Body of pancreas (tissue), 4 donors: ENCODE measurements around the gene EFR3B.
A peak's percentile ranks its signal among the peaks of the same experiment; 100 is the strongest.

Experiments used
- POLR2A ChIP-seq, 3 donors: fragments of 450-650 bp; IDR thresholded peaks; one replicate each; pipeline ENCODE4 v1.6.1; 2016; ENCODE audit warnings: antibody characterized with exemption in 3 of 3, mild to moderate bottlenecking in 2 of 3
- TF ChIP-seq, protein P1 (sequence below), 7 experiments: fragments of 450-650 bp in 4 of 7; fragments of 200-600 bp in 3 of 7; sonication (generic) in 3 of 7; IDR thresholded peaks; one replicate each; pipeline ENCODE4 v1.5.1; 2016 to 2019; ENCODE audit warnings: antibody characterized with exemption in 7 of 7

DNA sequence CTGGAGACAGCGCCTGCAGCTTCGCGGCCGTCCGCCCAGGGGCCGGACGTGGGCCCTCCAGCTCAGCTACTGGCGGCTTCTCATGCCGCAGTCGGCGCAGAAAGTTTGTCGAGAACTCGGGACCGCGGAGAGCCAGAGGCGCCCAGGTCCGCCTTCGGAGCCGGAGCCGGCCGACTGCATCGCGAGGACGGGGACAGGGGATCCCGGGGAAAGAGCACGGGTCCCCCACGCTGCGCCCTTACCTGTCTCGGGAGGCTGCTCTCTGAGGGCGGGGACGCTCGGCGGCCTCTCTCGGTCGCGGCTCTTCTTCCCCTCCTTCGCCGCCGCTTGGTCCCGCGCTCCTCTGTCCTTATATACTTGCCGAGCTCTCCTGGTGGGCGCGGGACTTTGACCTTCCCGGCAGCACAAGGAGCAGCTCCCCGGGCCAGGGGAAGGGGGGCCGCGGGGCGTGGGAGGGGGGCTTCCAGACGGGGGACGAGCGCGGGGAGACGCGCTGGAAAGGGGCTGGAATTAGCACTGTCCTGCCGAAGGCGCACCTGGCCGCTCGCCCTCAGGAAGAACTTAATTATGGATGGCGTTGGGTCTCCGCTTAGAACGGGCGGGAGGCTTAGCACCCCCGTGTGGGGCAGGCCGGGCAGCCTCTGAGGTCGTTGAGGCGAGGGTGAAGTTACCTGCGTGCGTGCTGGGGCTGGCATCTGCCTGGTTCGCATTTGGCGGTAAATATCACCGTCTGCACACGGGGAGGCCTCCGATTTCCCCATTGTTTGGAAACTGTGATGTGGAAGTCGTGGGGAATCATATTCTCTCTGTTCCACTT lies 126.6 kb downstream of the EFR3B start, which contains the start of gene POMC:
- TF ChIP-seq, protein P1, sequence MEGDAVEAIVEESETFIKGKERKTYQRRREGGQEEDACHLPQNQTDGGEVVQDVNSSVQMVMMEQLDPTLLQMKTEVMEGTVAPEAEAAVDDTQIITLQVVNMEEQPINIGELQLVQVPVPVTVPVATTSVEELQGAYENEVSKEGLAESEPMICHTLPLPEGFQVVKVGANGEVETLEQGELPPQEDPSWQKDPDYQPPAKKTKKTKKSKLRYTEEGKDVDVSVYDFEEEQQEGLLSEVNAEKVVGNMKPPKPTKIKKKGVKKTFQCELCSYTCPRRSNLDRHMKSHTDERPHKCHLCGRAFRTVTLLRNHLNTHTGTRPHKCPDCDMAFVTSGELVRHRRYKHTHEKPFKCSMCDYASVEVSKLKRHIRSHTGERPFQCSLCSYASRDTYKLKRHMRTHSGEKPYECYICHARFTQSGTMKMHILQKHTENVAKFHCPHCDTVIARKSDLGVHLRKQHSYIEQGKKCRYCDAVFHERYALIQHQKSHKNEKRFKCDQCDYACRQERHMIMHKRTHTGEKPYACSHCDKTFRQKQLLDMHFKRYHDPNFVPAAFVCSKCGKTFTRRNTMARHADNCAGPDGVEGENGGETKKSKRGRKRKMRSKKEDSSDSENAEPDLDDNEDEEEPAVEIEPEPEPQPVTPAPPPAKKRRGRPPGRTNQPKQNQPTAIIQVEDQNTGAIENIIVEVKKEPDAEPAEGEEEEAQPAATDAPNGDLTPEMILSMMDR (IDR thresholded peaks at IDR 0.05) = peak in 1 of 7 experiments; percentile 6
- peak in 1 of 3 donors; percentile 15 for TF ChIP-seq POLR2A (IDR thresholded peaks at IDR 0.05)
